Mucosa of gallbladder (tissue), 1 donor: ENCODE measurements around the gene TCP10L. TPM values are rescaled to one million over a fixed set of nuclear protein-coding genes. Genes with fewer than 3 reads are reported as not detected.

ENCODE experiments used
- total RNA-seq: library from RNA; stranded (reverse); gene quantifications from one replicate; pipeline ENCODE4 v1.2.1, GENCODE V29; 2021
- donor health status: DM: no; HTN: no; CAD: no.

The TCP10L gene
- total RNA-seq, 1 donor from 2014 or later, result 2.1 TPM

Other genes with a start within 250 kb of the TCP10L start
- 11.3 TPM for gene URB1, start 192.5 kb downstream of the TCP10L start, total RNA-seq
- 34.8 TPM for gene EVA1C, start 172.8 kb downstream of the TCP10L start, total RNA-seq
- 43.2 TPM for gene CFAP298, start 26.9 kb upstream of the TCP10L start, total RNA-seq
- 17.5 TPM for gene SYNJ1, start 142.5 kb upstream of the TCP10L start, total RNA-seq
- gene PAXBP1, start 186.2 kb upstream of the TCP10L start, total RNA-seq, result 31.2 TPM